Stimulated activated CD8-positive, alpha-beta memory T cell treated with anti-CD3 and anti-CD28 coated beads, Interleukin-15, amount 100 ng/mL, for 4 hours (primary cell): Measurements from ENCODE around the gene DOK4.
"Not testable (repeated sequence)": the region's sequence is repeated elsewhere in the genome, so short reads cannot be mapped to it uniquely, and the experiment has no call there.

Source experiments
- DNase-seq, 2 donors: peaks; one replicate each; pipeline ENCODE4 v3.0.0-alpha.2; 2020; ENCODE audit warnings: low read depth in 2 of 2

The DOK4 gene

DNA sequence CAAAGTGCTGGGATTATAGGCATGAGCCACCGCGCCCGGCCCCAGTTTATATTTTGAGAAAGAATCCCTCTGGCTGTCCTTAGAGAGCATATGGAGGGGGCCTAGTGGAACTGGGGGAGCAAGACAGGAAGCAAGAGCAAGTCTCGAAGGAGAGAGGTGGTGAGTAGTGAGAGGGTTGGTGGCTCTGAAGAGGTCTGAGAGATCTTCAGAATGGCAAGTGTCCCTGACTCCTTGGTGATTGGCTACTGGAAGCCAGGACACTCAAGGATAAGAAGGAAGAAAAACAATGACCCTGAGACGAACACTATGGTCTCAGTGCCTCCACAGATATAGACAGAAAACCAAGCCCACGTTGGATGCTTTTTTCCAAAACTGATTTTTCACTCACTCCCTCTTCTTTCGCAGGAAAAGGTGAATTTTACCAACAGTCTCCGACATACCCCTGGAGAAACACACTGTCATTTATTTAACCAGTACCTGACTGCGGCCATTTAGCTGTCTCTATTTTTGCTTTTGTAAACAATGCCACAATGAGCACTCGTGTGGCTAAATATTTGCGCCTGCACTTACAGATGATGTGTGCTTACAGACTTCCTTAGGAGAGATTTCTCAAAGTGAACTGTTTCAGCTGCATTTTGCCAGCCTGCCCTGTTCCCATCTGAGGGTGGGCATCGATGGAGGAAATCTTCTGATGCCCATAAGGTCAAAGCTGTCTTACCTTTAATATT is 15.9 kb upstream of the DOK4 start:
- DNase-seq, result no peak

GRCh38 chr16:57501492-57501891 is 15.2 kb upstream of the DOK4 start:
- DNase-seq, result no peak

DNA sequence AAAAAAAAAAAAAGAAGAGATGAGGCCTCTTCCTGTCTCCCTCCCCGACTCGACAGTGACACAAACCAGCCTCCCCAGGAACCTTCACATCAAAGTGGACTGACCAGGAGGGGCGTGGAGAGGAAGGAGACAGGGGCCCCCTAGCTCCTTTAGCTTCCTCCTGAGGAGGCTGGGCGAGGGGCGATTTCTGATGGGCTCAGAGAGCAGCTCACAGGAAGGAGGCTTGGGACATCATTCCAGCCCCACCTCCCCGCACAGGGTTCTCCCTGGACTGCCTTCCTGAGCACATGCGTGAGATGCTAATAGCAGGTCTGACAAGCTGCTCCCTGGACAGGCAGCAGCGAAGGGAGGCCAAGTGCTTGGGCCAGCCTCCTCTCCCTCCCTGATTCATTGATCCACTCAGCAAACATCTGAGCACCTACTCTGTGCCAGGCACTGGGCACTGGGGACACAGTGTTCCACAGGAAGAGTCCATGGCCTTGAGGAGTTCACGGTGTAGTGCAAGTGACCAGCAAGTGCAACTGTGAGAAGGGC is 14.4 kb upstream of the DOK4 start:
- no peak for DNase-seq

- not testable (repeated sequence) for DNase-seq
Measured at GRCh38 chr16:57499941-57500340, 13.6 kb upstream of the DOK4 start.

DNA sequence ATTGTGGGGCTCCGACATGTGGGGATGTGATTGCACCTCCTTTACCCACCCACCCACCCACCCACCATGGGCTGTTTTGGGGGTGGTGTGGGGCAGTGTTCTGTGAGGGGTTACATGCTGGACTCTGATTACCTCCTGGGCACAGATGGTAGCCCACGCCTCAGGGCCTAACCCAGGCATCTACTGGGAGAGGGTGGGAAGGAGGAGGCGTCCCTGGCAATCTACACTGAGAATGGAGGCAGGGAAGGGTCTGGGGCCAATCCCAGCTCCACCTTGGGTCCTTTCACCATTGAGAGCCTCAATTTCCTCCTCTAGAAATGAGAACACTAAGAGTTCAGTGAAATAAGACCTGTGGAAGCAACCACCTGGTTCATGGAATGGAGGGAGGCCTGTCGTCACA is 11.7 kb upstream of the DOK4 start:
- DNase-seq, result no peak

DNA sequence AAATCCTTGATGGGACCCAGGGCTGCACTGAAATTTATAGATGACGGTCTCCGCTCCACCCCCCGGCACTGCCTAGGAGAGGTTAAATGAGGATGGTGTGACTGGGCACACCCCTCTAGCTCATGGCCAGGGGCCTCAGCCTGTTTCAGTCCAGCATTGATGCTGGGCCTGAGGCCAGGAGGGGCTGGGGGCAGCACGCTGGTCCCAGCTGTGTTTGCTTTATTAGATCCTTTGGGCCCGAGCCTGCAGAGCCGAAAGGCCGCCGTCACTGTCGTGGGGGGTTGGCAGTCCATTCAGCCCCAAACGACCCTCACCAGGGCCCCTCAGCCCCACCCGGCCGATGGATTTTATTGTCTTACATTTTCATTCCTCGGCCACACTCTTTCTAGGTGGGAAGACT is 10.8 kb upstream of the DOK4 start:
- no peak for DNase-seq

DNA sequence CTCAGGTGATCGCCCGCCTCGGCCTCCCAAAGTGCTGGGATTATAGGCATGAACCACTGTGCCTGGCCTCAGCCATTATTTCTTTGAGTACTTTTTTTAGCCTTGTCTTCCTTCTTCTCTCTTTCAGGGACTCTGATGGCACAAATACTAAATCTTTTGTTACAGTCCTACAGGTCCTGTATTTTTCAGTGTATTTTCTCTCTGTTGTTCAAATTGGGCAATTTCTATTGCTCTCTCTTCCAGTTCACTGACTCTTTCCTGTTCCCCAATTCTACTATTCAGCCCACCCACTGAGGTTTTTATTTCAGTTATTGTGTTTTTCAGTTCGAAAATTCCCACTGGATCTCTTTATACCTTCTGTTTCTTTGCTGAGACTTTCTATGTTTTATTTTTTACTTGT is 7.5 kb upstream of the DOK4 start:
- no peak for DNase-seq

- DNase-seq, result no peak
Measured at GRCh38 chr16:57489229-57489628, 2.9 kb upstream of the DOK4 start.

DNA sequence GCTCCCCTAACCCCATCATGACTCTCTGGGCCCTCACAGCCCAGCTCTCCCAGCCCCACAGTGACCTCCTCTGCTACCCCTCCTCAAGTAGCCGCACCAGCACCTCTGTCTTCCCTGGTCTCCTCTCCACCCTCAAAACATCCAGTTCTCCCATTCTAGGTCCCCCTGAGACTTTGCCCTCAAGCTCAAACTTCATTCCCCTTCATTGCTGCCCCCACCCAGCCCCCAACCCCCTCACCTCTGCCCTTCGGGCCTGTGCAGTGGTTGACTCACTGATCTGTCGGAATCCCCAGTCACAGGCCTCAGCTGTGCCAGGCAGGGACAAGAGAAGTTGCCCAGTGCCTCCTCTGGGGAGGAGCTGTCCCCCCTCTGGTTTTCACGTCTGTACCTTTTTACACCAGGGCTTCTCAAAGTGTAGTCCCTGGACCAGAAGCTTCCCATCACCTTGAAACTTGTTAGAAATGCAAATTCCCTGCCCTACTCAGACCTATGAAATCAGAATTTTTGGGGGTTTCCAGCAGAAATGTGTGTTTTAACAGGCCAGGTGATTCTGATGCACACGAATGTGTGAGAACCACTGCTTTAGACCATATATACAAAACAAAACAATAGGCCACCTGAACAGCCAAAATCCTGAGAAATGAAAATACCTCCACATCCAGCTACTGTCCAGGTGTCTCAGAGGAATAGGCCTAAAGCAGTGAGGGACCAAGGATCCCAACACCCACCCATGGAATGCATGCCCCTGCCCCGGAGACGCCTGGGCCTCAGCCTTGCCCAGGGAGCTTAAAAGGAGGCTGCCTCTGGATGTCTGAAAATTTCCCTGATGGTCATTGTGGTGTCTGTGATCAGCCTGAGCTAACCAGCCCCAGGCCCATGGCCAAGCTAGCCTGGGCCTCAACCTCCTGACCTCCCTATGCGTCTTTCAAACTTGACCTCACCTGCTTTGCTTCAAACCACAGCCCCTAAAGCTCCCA is 853 bp upstream of the DOK4 start:
- DNase-seq, result no peak

DNA sequence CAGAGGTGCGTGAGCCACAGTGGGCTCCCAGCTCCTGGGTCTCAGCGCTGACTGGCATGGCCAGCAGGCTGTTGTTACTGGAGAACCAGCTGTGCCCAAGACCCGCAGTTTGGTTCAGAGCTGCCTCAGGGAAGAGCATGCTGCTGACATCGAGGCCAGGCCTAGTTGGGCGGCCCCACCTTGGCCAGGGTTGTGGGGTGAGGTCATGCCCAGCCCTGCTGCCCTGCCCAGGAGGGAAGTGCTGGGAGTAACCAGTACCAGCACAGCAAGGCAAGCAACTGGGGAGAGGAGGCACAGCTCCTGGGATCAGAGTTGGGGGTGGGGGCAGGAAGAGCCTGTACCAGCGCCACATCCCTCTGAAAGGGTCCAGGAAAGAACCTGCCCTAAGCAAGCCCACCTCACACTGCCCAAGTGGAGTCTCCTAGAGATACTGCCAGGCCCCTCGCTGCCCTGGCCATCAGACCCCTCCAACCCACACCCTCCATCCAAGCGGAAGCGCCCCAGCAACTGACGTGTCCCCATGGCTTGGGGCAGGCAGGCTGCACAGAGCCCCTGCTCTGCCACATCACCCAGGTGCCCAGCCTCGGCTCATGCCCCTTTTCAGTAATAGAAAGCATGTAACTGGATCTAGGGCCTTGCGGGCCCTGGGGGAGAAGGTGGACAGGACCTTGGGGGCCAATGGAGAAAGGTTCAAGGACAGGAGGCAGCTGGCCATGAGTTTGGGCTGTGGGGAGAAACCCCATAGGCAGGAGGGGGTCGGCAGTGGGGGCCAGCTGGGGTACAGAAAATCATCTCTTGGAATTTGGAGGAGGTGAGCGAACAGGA is 990 bp downstream of the DOK4 start:
- DNase-seq, result no peak

GRCh38 chr16:57484515-57485005 is 1.7 kb downstream of the DOK4 start:
- no peak for DNase-seq

DNA sequence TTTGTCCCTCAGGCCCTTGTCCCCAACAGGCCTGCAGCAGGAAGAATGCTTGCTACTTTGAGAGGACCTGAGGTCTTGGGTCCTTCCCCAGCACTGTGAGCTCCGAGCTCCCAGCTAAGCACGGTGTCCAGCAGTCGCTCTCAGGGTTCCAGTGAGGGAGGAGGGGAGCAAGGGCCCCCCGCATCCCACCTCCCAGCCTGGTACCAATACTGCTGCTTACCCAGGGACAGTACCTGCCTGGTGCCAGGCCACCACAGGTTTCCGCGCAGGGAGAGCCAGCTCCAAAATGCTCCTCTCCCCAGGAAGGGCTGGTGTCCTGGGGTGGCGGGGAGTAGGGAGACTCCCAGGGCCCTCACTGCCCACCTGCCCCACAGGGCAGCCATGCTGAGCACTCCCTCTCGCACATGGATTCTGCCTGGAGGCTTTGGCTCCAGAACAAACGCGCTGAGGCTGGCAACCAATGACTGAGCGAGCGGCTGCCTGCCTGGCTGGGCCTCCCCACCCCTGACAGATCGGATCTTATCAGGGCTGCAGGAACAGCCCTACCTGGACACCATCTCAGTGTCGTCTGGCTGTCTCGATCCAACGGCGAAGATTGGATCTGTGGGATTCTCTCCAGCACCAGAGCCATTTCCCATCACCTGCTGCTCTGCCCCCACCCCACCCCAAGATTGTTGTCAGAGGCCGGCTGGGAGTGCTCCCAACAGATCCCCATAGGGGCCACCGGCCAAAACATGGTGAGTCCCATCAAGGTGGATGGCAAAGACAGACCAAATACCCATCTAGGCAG is 2.4 kb downstream of the DOK4 start:
- no peak for DNase-seq

DNA sequence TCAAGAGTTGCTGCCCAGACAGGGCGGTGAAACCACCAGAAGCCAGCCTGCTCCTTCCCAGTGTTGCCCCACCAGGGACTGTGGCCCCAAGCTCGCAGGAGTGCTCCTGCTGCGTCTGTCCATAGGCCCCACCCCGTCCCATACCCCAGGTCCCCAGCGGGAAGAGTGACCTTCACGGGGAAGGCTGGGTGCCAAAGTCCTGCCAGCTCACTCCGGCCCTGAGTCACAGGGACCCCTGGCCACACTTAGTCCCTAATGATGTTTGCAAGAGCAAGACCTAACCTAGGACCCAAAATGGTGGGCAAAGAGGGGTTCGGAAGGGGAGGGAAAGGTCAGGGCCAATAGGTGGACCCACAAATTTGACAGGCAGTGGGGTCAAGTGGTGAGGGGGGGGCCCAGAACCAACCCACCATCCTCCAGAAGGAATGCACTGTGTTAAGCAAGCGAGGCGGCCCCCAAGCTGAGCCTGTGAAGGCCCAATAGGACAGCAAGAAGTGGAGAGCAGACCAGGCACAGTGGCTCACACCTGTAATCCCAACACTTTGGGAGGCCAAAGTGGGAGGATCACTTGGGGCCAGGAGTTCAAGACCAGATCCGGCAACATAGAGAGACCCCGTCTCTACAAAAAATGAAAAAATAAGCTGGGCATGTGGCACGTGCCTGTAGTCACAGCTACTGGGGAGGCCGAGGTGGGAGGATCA is 3.3 kb downstream of the DOK4 start:
- DNase-seq, result no peak

DNA sequence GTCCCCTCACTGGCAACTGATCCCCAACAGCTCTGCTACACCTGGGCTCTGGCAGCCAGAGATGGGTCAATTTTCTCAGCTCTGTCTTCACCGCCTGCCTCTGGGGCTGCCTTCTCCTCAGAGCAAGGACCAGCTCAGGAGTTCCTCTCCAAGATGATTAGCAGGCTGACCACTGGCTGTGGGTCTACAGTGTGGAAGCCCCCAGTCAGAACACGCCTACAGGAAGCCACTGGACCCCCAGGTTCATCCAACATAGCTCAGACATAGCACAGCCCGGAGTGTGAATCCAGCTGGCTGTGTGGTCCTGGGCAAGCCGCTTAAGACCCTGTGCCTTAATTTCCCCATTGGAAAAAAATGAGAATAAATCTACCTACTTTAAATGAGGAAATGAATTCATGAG is 4.9 kb downstream of the DOK4 start:
- DNase-seq, result no peak

DNA sequence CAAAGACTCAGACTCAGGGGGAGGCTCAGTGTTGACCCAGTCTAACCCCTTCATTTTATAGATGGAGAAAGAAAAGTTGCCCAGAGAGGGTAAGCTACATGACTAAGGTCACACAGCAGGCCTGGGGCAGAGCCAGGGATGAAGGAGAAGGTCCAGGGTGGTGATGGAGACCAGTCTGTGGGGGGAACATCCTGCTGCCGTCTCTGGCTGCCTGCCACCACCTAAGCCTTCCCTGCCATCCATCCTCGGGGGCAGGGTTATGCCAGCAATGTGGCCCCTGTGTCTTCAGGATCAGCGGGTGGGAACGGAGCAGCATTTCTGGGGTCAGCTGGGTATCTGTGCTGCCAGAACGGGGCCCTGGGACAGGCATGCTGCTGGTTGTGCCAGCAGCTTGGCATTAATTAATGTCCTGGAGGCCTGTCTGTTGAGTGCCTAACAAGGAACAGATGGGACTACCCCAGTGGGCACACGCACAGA is 5.5 kb downstream of the DOK4 start:
- no peak for DNase-seq

DNA sequence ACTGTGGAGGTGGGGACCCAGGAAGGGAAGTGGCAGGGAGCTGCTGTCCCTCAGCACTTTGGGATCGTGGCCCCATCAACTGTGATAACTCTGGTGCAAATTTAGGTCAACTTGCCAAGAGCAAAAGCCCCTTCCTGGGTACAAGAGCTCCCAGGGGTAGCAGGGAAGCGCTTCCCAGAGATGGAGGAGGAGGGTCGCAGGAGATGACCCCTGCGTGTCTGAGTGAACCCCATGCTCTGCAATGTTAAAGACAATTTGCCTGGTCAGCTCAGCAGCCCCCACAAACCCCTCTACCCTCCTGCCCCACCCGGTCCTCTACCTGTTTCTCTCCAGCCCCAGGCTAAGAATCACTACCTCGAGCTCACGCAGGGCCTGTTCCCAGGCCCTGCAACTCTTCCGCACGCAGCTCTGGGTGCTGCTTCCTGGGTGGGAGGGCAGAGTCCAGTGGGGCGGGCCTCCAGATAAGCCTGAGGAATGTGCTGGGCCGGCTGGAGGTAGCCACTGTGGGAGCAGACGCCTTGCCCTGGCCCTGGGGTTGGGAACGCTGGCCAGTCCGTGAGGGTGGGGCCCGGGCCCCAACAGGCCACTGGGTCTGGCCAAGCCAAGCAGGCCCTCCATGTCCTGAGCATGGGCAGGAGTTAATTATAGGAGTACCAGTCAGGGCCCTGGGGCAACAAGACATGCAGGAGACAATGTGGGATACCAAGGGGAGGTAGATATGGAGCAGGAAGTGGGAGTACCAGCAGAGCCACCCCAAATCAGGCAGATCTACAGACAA is 6.1 kb downstream of the DOK4 start:
- DNase-seq, result no peak

- no peak for DNase-seq
Measured at GRCh38 chr16:57479205-57479975, 6.9 kb downstream of the DOK4 start.

- no peak for DNase-seq
Measured at GRCh38 chr16:57478396-57479204, 7.7 kb downstream of the DOK4 start.
